ENCODE results near the gene ADAMTS10.
A peak's percentile ranks its signal among the peaks of the same experiment; 100 is the strongest.
"Not testable (repeated sequence)": the region's sequence is repeated elsewhere in the genome, so short reads cannot be mapped to it uniquely, and the experiment has no call there.

Gene ADAMTS10

DNA sequence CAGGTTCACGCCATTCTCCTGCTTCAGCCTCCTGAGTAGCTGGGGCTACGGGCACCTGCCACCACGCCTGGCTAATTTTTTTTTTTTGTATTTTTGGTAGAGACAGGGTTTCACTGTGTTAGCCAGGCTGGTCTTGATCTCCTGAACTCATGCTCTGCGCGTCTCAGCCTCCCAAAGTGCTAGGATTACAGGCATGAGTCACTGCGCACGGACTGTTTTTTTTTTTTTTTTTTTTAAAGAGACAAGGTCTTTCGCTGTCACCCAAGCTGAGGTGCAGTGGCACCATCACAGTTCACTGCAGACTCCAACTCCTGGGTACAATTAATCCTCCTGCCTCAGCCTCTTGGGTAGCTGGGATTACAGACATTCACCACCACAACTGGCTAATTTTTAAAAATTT is 8.2 kb upstream of the ADAMTS10 start:
- no peak for DNase-seq
- Histone ChIP-seq H3K27ac (no peak overlapping the region), H3K4me3 (ENCODE audit: low read depth, low read length) (no peak overlapping the region), H3K36me3 (no peaks in the 10 kb centered on the region), H3K27me3 (ENCODE audit: insufficient read depth, low read depth, severe bottlenecking) (peaks cover 58% of the 10 kb centered on the region), H3K9me3 (ENCODE audit: severe bottlenecking) (no peaks in the 10 kb centered on the region)
- TF ChIP-seq, protein P1, sequence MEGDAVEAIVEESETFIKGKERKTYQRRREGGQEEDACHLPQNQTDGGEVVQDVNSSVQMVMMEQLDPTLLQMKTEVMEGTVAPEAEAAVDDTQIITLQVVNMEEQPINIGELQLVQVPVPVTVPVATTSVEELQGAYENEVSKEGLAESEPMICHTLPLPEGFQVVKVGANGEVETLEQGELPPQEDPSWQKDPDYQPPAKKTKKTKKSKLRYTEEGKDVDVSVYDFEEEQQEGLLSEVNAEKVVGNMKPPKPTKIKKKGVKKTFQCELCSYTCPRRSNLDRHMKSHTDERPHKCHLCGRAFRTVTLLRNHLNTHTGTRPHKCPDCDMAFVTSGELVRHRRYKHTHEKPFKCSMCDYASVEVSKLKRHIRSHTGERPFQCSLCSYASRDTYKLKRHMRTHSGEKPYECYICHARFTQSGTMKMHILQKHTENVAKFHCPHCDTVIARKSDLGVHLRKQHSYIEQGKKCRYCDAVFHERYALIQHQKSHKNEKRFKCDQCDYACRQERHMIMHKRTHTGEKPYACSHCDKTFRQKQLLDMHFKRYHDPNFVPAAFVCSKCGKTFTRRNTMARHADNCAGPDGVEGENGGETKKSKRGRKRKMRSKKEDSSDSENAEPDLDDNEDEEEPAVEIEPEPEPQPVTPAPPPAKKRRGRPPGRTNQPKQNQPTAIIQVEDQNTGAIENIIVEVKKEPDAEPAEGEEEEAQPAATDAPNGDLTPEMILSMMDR (IDR thresholded peaks at IDR 0.05; ENCODE audit: low read depth, low read length): no peak

DNA sequence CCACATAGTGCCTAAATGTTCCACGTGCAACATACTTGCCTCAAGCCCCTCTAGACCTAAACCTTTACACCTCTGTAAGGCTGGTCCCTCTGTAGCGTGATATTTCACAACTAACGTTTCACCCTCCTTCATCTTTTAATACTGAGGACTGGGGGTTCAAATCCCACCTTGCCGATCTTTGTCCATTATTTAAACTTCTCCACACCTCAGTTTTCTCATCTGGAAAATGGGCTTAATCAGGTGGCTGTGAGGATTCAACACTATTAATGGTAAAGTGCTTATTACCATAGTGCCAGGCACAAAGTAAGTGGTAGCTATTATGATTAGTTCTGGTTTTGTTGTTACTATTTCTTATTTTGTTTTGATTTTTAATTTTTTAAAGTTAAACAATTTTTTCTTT is 7.5 kb upstream of the ADAMTS10 start:
- TF ChIP-seq, protein P1 (IDR thresholded peaks at IDR 0.05; ENCODE audit: low read depth, low read length): no peak
- Histone ChIP-seq H3K27ac (no peak overlapping the region), H3K9me3 (ENCODE audit: severe bottlenecking) (no peaks in the 10 kb centered on the region), H3K4me3 (ENCODE audit: low read depth, low read length) (no peak overlapping the region), H3K27me3 (ENCODE audit: insufficient read depth, low read depth, severe bottlenecking) (peaks cover 52% of the 10 kb centered on the region), H3K36me3 (no peaks in the 10 kb centered on the region)
- DNase-seq: no peak

DNA sequence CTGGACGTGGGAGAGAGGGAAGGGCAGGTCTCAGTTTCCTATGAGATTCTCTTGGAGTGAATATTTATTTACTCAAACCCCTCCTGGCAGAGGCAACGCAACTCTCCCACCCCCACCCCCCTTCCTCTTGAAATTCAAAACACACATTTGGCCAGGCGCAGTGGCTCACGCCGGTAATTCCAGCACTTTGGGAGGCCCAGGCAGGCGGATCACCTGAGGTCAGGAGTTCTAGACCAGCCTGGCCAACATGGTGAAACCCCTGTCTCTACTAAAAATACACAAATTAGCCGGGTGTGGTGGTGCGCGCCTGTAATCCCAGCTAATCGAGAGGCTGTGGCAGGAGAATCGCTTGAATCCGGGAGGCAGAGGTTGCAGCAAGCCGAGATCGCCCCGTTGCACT is 6.8 kb upstream of the ADAMTS10 start:
- not testable (repeated sequence) for H3K36me3 ChIP-seq; H3K4me3 ChIP-seq (ENCODE audit: low read depth, low read length); H3K9me3 ChIP-seq (ENCODE audit: severe bottlenecking); H3K27ac ChIP-seq; DNase-seq
- H3K27me3 ChIP-seq (ENCODE audit: insufficient read depth, low read depth, severe bottlenecking): peaks cover 49% of the 10 kb centered on the region

DNA sequence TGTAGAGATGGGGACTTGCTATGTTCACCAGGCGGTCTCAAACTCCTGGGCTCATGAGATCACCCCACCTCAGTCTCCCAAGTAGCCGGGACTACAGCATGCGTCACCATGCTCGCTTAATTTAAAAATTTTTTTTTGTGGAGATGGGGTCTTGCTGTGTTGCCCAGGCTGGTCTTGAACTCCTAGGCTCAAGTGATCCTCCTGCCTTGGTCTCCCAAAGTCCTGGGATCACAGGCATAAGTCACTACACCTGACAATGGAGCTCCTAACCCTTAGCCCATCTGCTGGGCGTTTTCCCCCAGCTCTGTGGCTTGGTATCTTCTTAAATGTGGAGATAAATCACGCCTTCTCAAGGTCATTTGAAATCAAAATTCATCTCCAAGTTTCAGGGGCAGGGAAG is 6.3 kb upstream of the ADAMTS10 start:
- TF ChIP-seq, protein P1 (IDR thresholded peaks at IDR 0.05; ENCODE audit: low read depth, low read length): no peak
- no peak for DNase-seq
- Histone ChIP-seq H3K36me3 (no peaks in the 10 kb centered on the region), H3K9me3 (ENCODE audit: severe bottlenecking) (no peaks in the 10 kb centered on the region), H3K4me3 (ENCODE audit: low read depth, low read length) (no peak overlapping the region), H3K27me3 (ENCODE audit: insufficient read depth, low read depth, severe bottlenecking) (peaks cover 46% of the 10 kb centered on the region), H3K27ac (no peak overlapping the region)

DNA sequence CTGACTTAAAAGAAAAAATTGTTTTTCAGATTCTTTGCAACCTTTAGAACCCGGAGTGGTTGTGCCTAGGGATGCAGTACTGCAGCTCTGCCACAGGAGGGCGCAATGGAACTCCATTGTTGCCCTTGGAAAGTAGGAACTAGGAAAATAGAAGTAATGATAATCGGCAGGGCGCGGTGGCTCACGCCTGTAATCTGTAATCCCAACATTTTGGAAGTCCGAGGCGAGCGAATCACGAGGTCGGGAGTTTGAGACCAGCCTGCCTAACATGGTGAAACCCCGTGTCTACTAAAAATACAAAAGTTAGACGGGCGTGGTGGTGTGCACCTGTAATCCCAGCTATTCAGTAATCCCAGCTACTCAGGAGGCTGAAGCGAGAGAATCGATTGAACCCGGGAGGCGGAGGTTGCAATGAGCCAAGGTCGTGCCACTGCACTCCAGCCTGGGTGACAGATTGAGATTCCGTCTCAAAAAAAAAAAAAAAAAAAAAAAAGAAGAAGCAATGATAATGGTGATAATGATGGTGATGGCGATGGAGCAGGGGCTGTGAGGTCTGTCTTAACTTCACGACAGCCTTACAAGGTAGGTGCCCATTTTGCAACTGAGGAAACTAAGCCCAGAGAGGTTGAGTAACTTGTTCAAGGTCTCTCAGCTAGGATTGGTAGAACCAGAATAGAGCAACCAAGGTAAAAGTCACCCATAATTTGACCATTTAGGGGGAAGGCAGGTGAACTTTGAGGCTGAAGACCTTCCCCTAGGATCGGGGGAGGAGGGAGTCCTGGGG is 5.5 kb upstream of the ADAMTS10 start:
- Histone ChIP-seq H3K36me3 (no peaks in the 10 kb centered on the region), H3K4me3 (ENCODE audit: low read depth, low read length) (no peak overlapping the region), H3K9me3 (ENCODE audit: severe bottlenecking) (no peaks in the 10 kb centered on the region), H3K27ac (no peak overlapping the region), H3K27me3 (ENCODE audit: insufficient read depth, low read depth, severe bottlenecking) (peaks cover 42% of the 10 kb centered on the region)
- peak; percentile 64 for DNase-seq
- TF ChIP-seq, protein P1 (IDR thresholded peaks at IDR 0.05; ENCODE audit: low read depth, low read length): peak; percentile 79

DNA sequence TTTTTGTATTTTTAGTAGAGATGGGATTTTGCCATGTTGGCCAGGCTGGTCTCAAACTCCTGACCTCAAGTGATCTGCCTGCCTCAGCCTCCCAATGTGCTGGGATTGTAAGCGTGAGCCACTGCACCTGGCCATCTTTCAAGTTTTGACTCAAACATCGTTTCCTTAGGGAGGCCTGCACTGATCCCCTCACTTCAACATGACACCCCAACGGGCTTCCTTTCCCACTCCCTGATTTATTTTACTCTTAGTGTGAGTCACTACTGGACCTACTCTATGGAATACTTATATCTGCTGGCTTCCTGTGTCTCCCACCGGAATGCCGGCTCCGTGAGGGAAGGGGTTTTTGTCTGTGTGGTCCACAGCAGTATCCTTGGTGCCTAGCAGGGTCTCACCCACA is 4.5 kb upstream of the ADAMTS10 start:
- peaks cover 35% of the 10 kb centered on the region for H3K27me3 ChIP-seq (ENCODE audit: insufficient read depth, low read depth, severe bottlenecking)
- no peaks in the 10 kb centered on the region for H3K9me3 ChIP-seq (ENCODE audit: severe bottlenecking)
- TF ChIP-seq, protein P1 (IDR thresholded peaks at IDR 0.05; ENCODE audit: low read depth, low read length): no peak
- H3K4me3 ChIP-seq (ENCODE audit: low read depth, low read length): no peak overlapping the region
- H3K27ac ChIP-seq: no peak overlapping the region
- DNase-seq: no peak
- no peaks in the 10 kb centered on the region for H3K36me3 ChIP-seq
